OCI-LY1 (cell line): Measurements from ENCODE around the gene UNG.

Experiments used
- H2AFZ ChIP-seq: fragments of 200-600 bp; sonication (generic), shearing (Covaris generic); 2 replicates; pipeline ENCODE4 v1.6.0; 2014; ENCODE audit warnings: antibody characterized with exemption, mild to moderate bottlenecking, low read length
- H3F3A ChIP-seq: fragments of 200-600 bp; sonication (generic), shearing (Covaris generic); 2 replicates; pipeline ENCODE4 v1.6.0; 2014; ENCODE audit warnings: mild to moderate bottlenecking, antibody characterized with exemption, low read length, moderate library complexity; ENCODE audit not compliant: insufficient read depth
- H3K27ac ChIP-seq: fragments of 200-600 bp; sonication (generic); 2 replicates; pipeline ENCODE4 v1.5.1; 2014; ENCODE audit warnings: low read length, mixed run types, mild to moderate bottlenecking, low read depth; ENCODE audit not compliant: poor library complexity, severe bottlenecking
- H3K27me3 ChIP-seq: fragments of 200-600 bp; sonication (generic); 2 replicates; pipeline ENCODE4 v1.6.0; 2014; ENCODE audit warnings: antibody characterized with exemption, mild to moderate bottlenecking, low read length, moderate library complexity; ENCODE audit not compliant: insufficient read depth
- H3K36me3 ChIP-seq: fragments of 200-600 bp; sonication (generic); 2 replicates; pipeline ENCODE4 v1.6.1; 2014; ENCODE audit warnings: mild to moderate bottlenecking, antibody characterized with exemption, low read length, moderate library complexity, mixed read lengths; ENCODE audit not compliant: insufficient read depth
- H3K4me1 ChIP-seq: fragments of 200-600 bp; sonication (generic); 2 replicates; pipeline ENCODE4 v1.5.1; 2014; ENCODE audit warnings: mild to moderate bottlenecking, low read length, moderate library complexity; ENCODE audit not compliant: insufficient read depth, severe bottlenecking
- H3K4me2 ChIP-seq: fragments of 200-600 bp; sonication (generic), shearing (Covaris generic); 2 replicates; pipeline ENCODE4 v1.6.1; 2014; ENCODE audit warnings: low read length
- H3K4me3 ChIP-seq: fragments of 200-600 bp; sonication (generic); 2 replicates; pipeline ENCODE4 v1.5.1; 2014; ENCODE audit warnings: low read length, low read depth, mild to moderate bottlenecking, mixed read lengths; ENCODE audit not compliant: poor library complexity, severe bottlenecking
- H3K79me2 ChIP-seq: fragments of 200-600 bp; shearing (Covaris generic); 2 replicates; pipeline ENCODE4 v1.6.1; 2016; ENCODE audit warnings: mixed run types, low read length, mixed read lengths; ENCODE audit not compliant: insufficient read depth
- H3K9ac ChIP-seq: fragments of 200-600 bp; sonication (generic), shearing (Covaris generic); 2 replicates; pipeline ENCODE4 v1.6.1; 2014; ENCODE audit warnings: mild to moderate bottlenecking, low read length, mixed read lengths
- H3K9me2 ChIP-seq: fragments of 200-600 bp; sonication (generic), shearing (Covaris generic); 2 replicates; pipeline ENCODE4 v1.6.1; 2014; ENCODE audit warnings: low read depth, mild to moderate bottlenecking, low read length, mixed read lengths
- H3K9me3 ChIP-seq: fragments of 200-600 bp; shearing (Covaris generic); 2 replicates; pipeline ENCODE4 v1.6.1; 2014; ENCODE audit warnings: low read length, mixed read lengths
- H4K20me1 ChIP-seq: fragments of 200-600 bp; sonication (generic), shearing (Covaris generic); 2 replicates; pipeline ENCODE4 v1.6.0; 2016; ENCODE audit warnings: mild to moderate bottlenecking, low read length; ENCODE audit not compliant: insufficient read depth
- EZH2 ChIP-seq: fragments of 200-600 bp; sonication (generic), shearing (Covaris generic); IDR thresholded peaks from 2 replicates; pipeline ENCODE4 v1.8.0; 2017; ENCODE audit warnings: borderline replicate concordance, mixed run types, mild to moderate bottlenecking, antibody characterized with exemption, low read length, moderate library complexity, mixed read lengths
- TF ChIP-seq, protein P1 (sequence below): fragments of 200-600 bp; sonication (generic), shearing (Covaris generic); IDR thresholded peaks from 2 replicates; pipeline ENCODE4 v1.5.1; 2017; ENCODE audit warnings: mild to moderate bottlenecking, antibody characterized with exemption, low read length, moderate library complexity, mixed read lengths

The UNG gene

DNA sequence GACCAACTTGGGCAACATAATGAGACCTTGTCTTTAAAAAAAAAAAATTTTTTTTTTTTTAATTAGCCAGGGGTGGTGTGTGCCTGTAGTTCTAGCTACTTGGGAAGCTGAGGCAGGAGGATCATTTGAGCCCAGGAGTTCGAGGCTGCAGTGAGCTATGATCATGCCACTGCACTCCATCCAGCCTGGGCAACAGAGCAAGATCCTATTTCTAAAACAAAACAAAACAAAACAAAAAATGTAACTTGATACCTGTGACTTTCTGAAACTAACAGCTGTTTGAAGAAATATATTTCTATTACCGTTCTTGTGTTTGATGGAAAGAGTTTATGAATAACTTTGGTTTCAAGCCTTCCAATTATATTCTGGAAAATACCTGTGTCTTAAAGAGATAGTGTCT lies 17.2 kb downstream of the UNG start:
- no peaks in the 10 kb centered on the region for H4K20me1 ChIP-seq
- TF ChIP-seq, protein P1, sequence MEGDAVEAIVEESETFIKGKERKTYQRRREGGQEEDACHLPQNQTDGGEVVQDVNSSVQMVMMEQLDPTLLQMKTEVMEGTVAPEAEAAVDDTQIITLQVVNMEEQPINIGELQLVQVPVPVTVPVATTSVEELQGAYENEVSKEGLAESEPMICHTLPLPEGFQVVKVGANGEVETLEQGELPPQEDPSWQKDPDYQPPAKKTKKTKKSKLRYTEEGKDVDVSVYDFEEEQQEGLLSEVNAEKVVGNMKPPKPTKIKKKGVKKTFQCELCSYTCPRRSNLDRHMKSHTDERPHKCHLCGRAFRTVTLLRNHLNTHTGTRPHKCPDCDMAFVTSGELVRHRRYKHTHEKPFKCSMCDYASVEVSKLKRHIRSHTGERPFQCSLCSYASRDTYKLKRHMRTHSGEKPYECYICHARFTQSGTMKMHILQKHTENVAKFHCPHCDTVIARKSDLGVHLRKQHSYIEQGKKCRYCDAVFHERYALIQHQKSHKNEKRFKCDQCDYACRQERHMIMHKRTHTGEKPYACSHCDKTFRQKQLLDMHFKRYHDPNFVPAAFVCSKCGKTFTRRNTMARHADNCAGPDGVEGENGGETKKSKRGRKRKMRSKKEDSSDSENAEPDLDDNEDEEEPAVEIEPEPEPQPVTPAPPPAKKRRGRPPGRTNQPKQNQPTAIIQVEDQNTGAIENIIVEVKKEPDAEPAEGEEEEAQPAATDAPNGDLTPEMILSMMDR, result no peak
- TF ChIP-seq EZH2, result no peak
- no peaks in the 10 kb centered on the region for H3K79me2 ChIP-seq
- no peaks in the 10 kb centered on the region for H3K9me3 ChIP-seq
- no peaks in the 10 kb centered on the region for H3K9me2 ChIP-seq
- no peak overlapping the region for H3K4me3 ChIP-seq
- H3K9ac ChIP-seq, result no peak overlapping the region
- no peaks in the 10 kb centered on the region for H3K4me1 ChIP-seq
- no peaks in the 10 kb centered on the region for H3F3A ChIP-seq
- H2AFZ ChIP-seq, result no peak overlapping the region
- no peak overlapping the region for H3K27ac ChIP-seq
- peaks cover 3% of the 10 kb centered on the region; the same call in 1 of the 2 replicates for H3K36me3 ChIP-seq
- H3K4me2 ChIP-seq, result no peak overlapping the region
- H3K27me3 ChIP-seq, result no peaks in the 10 kb centered on the region

DNA sequence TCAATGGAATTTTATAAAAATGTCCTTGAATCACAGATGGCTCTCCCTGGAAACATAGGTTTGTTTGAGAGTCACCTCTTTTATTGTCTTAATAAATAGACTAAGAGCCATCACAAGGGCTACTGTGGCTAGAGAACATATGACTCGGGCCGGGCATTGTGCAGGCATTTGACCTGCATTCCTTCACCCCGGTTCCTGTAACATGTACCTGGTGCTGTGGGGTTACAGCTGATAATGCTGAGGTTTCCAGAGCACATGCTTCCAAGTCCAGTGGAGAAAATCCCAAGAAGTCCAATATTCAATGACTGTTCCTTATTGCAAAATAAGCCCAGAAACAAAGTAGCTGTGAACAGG lies 18.0 kb downstream of the UNG start:
- H4K20me1 ChIP-seq, result no peaks in the 10 kb centered on the region
- no peaks in the 10 kb centered on the region for H3F3A ChIP-seq
- TF ChIP-seq, protein P1, result no peak
- TF ChIP-seq EZH2, result no peak
- H3K4me2 ChIP-seq, result no peak overlapping the region
- no peaks in the 10 kb centered on the region for H3K79me2 ChIP-seq
- H3K27me3 ChIP-seq, result no peaks in the 10 kb centered on the region
- H3K4me1 ChIP-seq, result no peaks in the 10 kb centered on the region
- no peaks in the 10 kb centered on the region for H3K9me3 ChIP-seq
- H3K9ac ChIP-seq, result no peak overlapping the region
- H3K36me3 ChIP-seq, result no peaks in the 10 kb centered on the region
- no peaks in the 10 kb centered on the region for H3K9me2 ChIP-seq
- H3K4me3 ChIP-seq, result no peak overlapping the region
- no peak overlapping the region for H3K27ac ChIP-seq
- H2AFZ ChIP-seq, result no peak overlapping the region

DNA sequence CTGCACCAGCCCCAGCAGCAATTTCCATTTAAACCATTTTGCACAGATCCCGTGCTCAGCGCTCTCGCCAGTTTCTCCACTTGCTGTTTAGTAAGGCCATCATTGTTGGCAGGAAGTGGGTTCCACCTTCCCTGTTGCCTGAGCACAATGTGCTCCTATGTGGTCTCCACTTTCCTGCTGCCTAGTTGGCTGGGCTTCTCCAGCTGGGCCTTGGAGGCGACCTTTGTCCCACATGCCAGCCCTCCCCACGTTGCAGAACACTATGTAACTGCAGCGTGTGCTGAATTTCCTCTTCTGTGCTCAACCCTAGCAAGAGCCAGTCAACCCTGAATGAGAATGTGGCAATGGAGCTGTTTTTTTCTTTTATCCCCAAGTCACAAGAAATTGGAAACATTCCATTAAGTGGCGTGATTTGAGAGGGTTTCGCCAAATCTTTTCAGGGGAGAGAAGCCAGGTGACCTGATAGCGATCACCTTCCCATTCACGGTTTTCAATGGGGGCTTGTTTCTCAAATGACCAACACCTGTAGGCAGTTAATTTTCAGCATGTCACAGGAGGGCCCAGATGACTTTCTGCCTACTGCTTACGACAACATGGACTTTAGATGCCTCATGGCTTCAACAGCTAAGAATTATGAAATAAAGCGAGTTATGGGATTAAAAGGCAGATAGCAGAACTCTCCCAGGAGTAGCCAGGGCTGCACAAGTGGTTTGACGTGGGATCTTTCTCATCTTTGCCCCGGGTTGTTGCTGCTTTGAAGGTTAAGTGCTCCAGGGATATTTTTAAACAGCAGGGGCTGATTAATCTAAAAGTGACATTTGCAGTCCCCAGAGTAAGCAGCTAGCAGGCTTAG lies 18.6 kb downstream of the UNG start, which contains the start of gene ACACB:
ACACB (plus strand) TSS at position 830 of the 853 bp plus-strand sequence. CDS start 22,819 bp downstream, outside the sequence.
- Histone ChIP-seq H3K4me2 (no peak within 1 kb of the TSS), H3K36me3 (no peaks in the 10 kb centered on the region), H2AFZ (no peak within 1 kb of the TSS), H3K27me3 (no peaks in the 10 kb centered on the region), H3K9ac (no peak within 1 kb of the TSS), H3K4me1 (no peaks in the 10 kb centered on the region), H4K20me1 (no peaks in the 10 kb centered on the region), H3K9me2 (no peaks in the 10 kb centered on the region), H3K27ac (no peak within 1 kb of the TSS), H3K9me3 (no peaks in the 10 kb centered on the region), H3K79me2 (no peaks in the 10 kb centered on the region), H3K4me3 (no peak within 1 kb of the TSS), H3F3A (no peaks in the 10 kb centered on the region)
- no peak for TF ChIP-seq EZH2
- TF ChIP-seq, protein P1, result no peak
